Activated naive CD4-positive, alpha-beta T cell treated with anti-CD3 and anti-CD28 coated beads, Interleukin-2, amount 10 ng/mL, durations not matched to agents 7 days and 5 days (primary cell): ENCODE measurements around the gene CLCN4.

Experiments used
- CTCF ChIA-PET: fragments of 350-600 bp; sonication (Branson Sonifier 250); formaldehyde crosslinking; loops from one replicate; lab custom pipeline; 2021; ENCODE audit warnings: antibody characterized with exemption; lab: Charles Lee
- DNase-seq: peaks from one replicate; pipeline ENCODE4 v3.0.0-alpha.2; 2020
- H3K27ac Mint-ChIP-seq: one replicate; pipeline ENCODE4 v1.8.0; 2021; ENCODE audit warnings: mild to moderate bottlenecking, moderate library complexity, mixed read lengths
- H3K27me3 Mint-ChIP-seq: one replicate; pipeline ENCODE4 v1.8.0; 2021; ENCODE audit warnings: mild to moderate bottlenecking, mixed read lengths
- H3K36me3 Mint-ChIP-seq: one replicate; pipeline ENCODE4 v1.8.0; 2021; ENCODE audit warnings: mixed read lengths
- H3K4me1 Mint-ChIP-seq: one replicate; pipeline ENCODE4 v1.8.0; 2021; ENCODE audit warnings: mixed read lengths
- H3K4me3 Mint-ChIP-seq: one replicate; pipeline ENCODE4 v1.8.0; 2021; ENCODE audit warnings: mild to moderate bottlenecking, moderate library complexity, mixed read lengths
- H3K9me3 Mint-ChIP-seq: one replicate; pipeline ENCODE4 v1.8.0; 2021; ENCODE audit warnings: mixed read lengths

Gene CLCN4

DNA sequence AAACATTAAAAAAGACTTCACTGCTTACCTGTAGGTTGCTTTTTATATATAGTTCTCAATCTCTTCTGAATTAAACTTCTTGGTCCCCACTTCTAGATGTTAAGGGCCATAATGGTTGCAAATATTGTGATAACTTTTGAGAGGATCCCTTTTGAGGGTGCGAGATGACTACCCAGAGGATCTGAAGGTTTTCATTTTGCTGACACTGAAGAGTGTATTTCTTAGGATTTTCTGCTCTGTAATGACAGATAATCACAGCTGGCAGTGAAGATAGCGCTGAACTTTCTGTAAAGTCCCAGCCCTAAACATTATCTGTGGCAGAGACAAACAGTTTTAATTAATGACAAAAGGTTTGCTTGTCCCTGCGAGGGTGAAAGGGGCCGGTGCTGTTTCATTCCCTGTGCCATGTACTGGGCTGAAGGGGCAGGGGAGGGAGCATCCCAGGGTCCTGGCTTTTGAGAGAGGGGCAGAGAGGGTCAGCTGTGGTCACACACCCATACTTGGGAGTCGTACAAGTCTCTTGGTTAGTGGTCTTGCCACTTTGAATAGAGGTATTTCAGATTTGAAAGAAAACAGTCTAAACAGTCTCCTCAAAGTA lies 22.2 kb downstream of the CLCN4 start:
- no peaks in the 10 kb centered on the region for H3K36me3 Mint-ChIP-seq
- H3K27me3 Mint-ChIP-seq = peaks cover 6% of the 10 kb centered on the region
- no peak for DNase-seq
- H3K27ac Mint-ChIP-seq = no peak overlapping the region
- H3K9me3 Mint-ChIP-seq = no peaks in the 10 kb centered on the region
- H3K4me3 Mint-ChIP-seq = no peak overlapping the region
- peaks cover 10% of the 10 kb centered on the region for H3K4me1 Mint-ChIP-seq
- CTCF ChIA-PET = no interaction called here

DNA sequence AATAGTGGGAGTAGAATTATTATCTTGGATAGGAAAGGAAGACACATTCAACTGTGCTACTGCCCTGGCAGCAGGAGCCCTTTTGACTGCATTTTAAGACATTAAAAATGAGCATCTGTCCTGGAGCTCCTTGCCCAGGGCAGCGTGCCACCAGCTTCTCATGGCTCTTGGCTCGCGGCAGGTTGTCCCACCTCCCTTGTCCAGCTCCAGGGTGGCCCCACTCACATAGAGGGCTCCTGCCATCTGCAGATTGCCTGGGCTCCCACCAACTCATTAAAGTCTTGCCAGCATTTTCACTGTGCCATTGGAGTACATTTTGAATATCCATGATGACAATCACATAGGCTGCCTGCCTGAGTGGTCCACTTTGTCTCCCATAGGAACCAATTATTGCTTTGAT lies 27.0 kb downstream of the CLCN4 start:
- no peak overlapping the region for H3K27ac Mint-ChIP-seq
- CTCF ChIA-PET = no interaction called here
- H3K4me1 Mint-ChIP-seq = no peaks in the 10 kb centered on the region
- H3K9me3 Mint-ChIP-seq = no peaks in the 10 kb centered on the region
- H3K4me3 Mint-ChIP-seq = no peak overlapping the region
- H3K27me3 Mint-ChIP-seq = peaks cover 10% of the 10 kb centered on the region
- no peak for DNase-seq
- no peaks in the 10 kb centered on the region for H3K36me3 Mint-ChIP-seq

DNA sequence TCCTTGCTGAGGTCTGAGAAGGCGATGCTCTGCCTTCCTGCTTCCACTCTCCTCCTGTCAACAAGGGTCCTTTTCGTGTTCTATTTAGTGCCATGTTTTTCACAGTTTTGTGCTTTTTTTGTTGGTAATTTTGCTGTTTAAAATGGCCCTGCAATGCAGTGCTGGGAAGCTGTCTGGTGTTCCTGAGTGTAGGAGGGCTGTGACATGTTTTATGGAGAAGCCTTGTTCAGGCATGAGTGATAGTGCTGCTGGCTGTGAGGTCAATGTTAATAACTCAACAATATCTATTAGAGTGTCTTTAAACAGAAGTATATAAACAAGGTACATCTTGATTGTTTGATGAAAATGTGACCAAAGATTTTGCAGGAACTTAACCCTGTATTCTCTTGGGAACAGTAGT lies 27.6 kb downstream of the CLCN4 start:
- no peak for DNase-seq
- Mint-ChIP-seq H3K4me3 (no peak overlapping the region), H3K9me3 (no peaks in the 10 kb centered on the region), H3K27me3 (peaks cover 5% of the 10 kb centered on the region), H3K27ac (no peak overlapping the region), H3K36me3 (no peaks in the 10 kb centered on the region), H3K4me1 (no peaks in the 10 kb centered on the region)
- CTCF ChIA-PET = no interaction called here

DNA sequence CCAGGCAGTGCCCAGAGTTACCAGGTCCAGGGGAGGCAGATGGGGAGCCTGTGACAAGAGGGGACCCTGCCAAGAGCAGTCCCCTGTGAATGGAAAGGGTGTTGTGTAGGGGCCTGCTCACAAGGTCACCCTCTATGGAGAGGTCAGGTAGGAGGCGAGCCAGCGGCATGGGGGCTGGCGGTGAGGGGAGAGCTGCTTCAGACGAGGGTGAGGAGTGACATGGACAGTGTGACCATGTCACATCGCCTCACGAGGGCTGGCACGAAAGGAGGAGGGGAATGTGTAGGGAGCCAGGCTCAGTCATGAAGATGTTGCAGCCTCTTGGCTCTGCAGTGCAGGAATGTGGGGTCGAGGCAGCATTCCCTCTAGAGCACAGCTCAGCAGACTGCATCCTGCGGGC lies 29.6 kb downstream of the CLCN4 start:
- no peak overlapping the region for H3K27ac Mint-ChIP-seq
- CTCF ChIA-PET = no interaction called here

DNA sequence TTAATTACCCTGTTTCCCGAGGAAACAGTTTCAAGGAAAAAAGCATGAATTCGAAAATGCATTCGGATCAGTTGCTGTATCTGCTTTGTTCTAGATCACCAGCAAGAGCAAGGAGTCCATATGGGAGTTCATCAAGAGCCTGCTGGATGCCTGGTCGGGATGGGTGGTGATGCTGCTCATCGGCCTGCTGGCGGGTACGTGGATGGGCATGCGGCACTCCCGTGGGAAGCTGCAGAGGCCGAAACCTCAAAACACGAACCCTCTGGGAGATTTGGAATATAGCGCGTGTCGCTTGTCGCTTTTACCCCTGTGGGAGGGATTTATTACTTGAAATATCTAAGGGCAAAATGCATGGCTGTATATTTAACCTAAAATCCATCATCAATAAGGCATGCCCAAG lies 30.6 kb downstream of the CLCN4 start:
- DNase-seq = no peak
- no peaks in the 10 kb centered on the region for H3K4me1 Mint-ChIP-seq
- no peaks in the 10 kb centered on the region for H3K36me3 Mint-ChIP-seq
- H3K27ac Mint-ChIP-seq = no peak overlapping the region
- H3K9me3 Mint-ChIP-seq = no peaks in the 10 kb centered on the region
- CTCF ChIA-PET = no interaction called here
- H3K4me3 Mint-ChIP-seq = no peak overlapping the region
- H3K27me3 Mint-ChIP-seq = peaks cover 9% of the 10 kb centered on the region

More for the DNA sequence above, 29.6 kb downstream of the CLCN4 start:
- DNase-seq = no peak
- Mint-ChIP-seq H3K36me3 (no peaks in the 10 kb centered on the region), H3K27me3 (peaks cover 9% of the 10 kb centered on the region), H3K9me3 (no peaks in the 10 kb centered on the region), H3K4me1 (no peaks in the 10 kb centered on the region), H3K4me3 (no peak overlapping the region)

DNA sequence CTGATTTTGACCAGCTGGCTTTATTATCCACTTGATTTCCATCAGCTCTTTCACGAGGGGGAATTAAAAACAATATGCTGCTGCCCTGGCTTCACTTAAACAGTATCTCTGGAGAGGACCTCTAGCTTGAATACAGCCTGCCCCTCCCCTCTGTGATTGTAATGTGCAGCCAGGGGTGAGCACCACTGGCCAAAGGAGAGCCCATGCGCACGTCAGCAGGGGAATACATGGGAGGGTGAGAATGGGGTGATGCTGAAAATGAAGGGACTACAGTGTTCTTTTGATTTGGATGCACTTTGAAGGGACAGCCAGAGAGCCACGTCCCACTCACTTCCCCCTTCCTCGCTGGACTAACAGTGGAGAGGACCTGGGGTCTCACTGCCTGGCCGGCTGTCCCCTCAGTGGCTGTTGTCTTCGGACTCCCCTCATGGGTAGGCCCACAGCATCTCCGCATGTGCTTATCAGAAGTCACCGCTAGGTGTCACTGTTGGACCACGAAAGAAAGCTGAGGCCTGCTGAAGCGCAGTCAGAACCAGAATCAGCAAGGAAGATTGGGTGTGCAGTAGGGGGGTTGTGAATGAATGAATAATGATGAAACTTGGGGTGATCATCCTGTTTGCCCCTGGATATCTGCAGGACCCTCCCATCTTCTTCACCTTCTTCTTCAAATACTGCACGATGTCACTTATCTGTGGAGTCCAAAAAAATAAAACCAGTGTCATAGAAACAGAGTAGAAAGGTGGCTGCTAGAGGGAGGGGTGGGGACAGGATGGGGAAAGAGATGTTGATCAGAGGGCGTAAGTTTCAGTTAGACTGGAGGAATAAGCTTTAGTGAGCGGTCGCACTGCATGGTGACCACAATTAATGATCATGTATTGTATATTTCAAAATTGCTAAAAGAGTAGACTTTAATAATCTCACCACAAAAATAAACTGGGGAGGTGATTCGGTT lies 32.8 kb downstream of the CLCN4 start:
- H3K9me3 Mint-ChIP-seq = no peaks in the 10 kb centered on the region
- peak; percentile 73 for DNase-seq
- no peaks in the 10 kb centered on the region for H3K36me3 Mint-ChIP-seq
- CTCF ChIA-PET = interaction anchor here (0.8 to 3.3 kb wide), 14 partner anchors 11 to 948 kb away, joined by 3 to 35 read pairs (median 4); partner anchors contain the start of gene MID1
- no peak overlapping the region for H3K4me3 Mint-ChIP-seq
- H3K4me1 Mint-ChIP-seq = no peaks in the 10 kb centered on the region
- H3K27ac Mint-ChIP-seq = no peak overlapping the region
- H3K27me3 Mint-ChIP-seq = peaks cover 16% of the 10 kb centered on the region

DNA sequence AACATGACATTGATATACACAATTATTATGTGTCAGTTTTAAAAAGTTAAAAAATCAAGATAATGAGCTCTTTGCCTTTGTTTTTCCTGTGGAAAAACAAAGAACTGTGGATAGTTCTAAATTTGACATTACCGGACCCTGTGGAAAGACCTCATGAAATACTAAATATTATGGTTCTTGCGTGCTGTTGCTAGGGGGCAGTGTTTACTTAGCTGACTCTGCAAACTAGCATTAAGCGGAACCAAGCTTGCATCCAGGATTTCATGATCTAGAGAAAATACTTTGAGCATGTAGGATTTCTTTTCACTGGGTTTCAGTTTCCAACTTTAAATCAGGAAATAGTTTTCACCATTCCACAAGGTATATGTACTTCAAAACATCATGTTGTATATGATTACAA lies 33.6 kb downstream of the CLCN4 start:
- Mint-ChIP-seq H3K9me3 (no peaks in the 10 kb centered on the region), H3K27me3 (peaks cover 16% of the 10 kb centered on the region), H3K36me3 (no peaks in the 10 kb centered on the region), H3K27ac (no peak overlapping the region), H3K4me1 (no peaks in the 10 kb centered on the region), H3K4me3 (no peak overlapping the region)
- CTCF ChIA-PET = interaction anchor here (0.8 to 3.3 kb wide), 13 partner anchors 10 to 947 kb away, joined by 3 to 35 read pairs (median 4); partner anchors contain the start of gene MID1
- DNase-seq = no peak

DNA sequence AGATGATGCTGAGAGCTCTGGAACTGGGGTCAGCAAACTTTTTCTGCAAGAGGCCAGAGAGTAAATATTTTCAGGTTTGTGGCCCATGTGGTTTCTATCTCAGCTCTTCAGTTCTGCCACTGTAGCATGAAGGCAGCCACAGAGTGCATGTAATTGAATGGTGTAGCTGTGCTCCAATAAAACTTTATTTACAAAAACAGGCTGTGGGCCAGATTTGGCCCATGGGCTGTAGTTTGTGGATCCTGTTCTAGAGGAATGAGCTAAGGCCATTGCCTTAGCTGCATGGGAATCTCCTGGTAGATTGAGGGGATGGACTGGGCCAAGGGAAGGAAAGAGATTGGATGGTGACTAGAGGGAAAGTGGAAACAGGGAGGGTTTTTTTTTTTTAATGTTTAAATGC lies 36.8 kb downstream of the CLCN4 start:
- H3K4me3 Mint-ChIP-seq = no peak overlapping the region
- DNase-seq = no peak
- peaks cover 12% of the 10 kb centered on the region for H3K27me3 Mint-ChIP-seq
- no peak overlapping the region for H3K27ac Mint-ChIP-seq
- no peaks in the 10 kb centered on the region for H3K36me3 Mint-ChIP-seq
- CTCF ChIA-PET = no interaction called here
- no peaks in the 10 kb centered on the region for H3K4me1 Mint-ChIP-seq
- no peaks in the 10 kb centered on the region for H3K9me3 Mint-ChIP-seq

DNA sequence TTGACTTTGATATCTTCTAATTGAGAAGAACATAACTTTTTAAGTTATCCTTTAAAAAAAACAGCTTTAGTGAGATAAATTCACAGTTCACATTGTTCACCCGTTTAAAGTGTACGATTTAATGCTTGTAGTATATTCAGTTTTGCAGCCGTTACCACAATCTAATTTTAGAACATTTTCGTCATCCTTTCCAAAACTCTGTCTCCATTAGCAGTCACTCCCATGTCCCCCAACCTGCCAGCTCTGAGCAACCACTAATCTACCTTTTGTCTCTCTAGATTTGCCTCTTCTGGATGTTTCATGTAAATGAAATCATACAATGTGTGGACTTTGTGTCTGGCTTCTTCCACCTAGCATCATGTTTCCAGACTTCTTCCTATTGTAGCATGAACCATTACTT lies 38.6 kb downstream of the CLCN4 start:
- Mint-ChIP-seq H3K36me3 (no peaks in the 10 kb centered on the region), H3K4me1 (peaks cover 4% of the 10 kb centered on the region), H3K27me3 (peaks cover 8% of the 10 kb centered on the region), H3K4me3 (no peak overlapping the region), H3K9me3 (no peaks in the 10 kb centered on the region), H3K27ac (no peak overlapping the region)
- DNase-seq = no peak
- CTCF ChIA-PET = no interaction called here

DNA sequence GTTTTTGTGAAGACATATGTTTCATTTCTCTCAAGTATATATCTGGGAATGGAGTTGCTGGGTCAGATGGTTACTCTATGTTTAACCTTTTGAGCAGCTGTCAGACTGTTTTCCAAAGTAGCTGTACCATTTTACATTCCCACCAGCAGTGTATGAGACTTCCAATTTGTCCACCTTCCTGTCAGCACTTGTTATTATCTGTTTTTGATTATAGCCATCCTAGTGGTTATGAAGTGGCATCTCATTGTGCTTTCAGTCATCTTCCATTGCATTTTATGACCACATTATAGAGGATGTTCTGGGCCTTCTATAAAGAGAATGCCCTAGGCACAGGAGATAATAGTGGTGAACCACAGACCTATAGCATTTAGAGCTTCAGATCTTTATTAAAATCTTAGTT lies 39.2 kb downstream of the CLCN4 start:
- H3K27me3 Mint-ChIP-seq = peaks cover 8% of the 10 kb centered on the region
- DNase-seq = no peak
- H3K9me3 Mint-ChIP-seq = no peaks in the 10 kb centered on the region
- CTCF ChIA-PET = no interaction called here
- peaks cover 4% of the 10 kb centered on the region for H3K4me1 Mint-ChIP-seq
- H3K4me3 Mint-ChIP-seq = no peak overlapping the region
- no peak overlapping the region for H3K27ac Mint-ChIP-seq
- H3K36me3 Mint-ChIP-seq = no peaks in the 10 kb centered on the region

DNA sequence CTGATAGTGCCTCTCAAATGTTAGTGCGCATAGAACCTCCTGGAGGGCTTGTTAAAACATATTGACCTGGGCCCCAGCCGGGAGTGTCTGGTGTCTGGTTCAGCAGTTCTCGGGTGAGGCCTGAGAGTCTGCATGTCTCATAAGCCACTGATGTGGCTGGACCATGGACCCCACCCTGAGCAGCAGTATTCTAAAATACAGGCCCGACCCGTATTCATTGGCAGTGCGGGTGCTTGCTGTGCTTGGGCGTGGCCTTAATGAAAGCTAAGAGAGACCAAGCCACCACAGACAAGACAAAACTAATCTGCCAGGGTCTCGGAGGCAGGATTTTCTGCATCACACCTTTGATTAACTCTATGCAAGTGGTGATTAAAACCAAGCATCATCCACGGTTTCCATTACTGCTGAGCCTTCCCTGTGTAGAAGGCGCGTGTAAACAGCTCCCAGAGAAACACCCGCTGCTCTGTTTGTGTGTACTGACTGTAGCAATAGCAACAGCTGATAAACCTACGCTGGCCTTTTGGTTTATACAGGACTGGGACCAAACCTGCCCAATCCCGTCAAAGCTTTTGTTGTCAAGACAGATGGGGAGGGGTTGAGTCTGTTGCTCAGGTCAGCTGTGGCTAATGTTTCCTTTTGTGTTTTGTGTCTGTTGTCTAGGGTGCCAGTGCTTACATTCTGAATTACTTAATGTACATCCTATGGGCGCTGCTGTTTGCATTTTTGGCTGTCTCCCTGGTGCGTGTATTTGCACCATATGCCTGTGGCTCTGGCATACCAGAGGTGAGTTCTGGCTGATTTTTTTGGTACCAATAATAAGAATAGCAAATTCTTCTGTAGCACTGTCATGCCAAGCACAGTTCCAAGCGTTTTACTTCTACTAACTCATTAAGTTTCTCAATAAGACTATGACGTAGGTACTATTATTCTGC lies 40.8 kb downstream of the CLCN4 start:
- Mint-ChIP-seq H3K27me3 (peaks cover 8% of the 10 kb centered on the region), H3K27ac (no peak overlapping the region), H3K4me3 (no peak overlapping the region), H3K4me1 (peaks cover 4% of the 10 kb centered on the region), H3K36me3 (no peaks in the 10 kb centered on the region), H3K9me3 (no peaks in the 10 kb centered on the region)
- DNase-seq = no peak
- CTCF ChIA-PET = no interaction called here

DNA sequence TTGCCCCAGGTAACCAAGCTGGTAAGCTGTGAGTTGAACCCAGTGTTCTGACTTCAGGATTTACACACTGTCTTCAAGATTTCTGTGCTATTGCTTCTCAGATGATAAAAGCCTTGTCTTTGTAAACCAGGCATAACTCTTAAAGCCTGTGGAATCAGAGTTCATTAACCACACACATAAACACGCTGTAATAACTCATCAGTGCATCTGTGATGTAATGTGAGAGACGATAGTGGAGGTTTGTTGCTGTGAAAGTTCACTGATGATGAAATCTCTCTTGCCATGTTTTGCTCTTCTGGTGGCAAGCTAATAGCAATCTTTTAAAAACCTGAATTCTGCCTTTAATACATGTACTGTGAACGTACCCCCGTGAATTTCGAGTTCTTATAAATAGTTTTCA lies 41.5 kb downstream of the CLCN4 start:
- H3K27me3 Mint-ChIP-seq = peaks cover 7% of the 10 kb centered on the region
- H3K4me1 Mint-ChIP-seq = peaks cover 4% of the 10 kb centered on the region
- H3K27ac Mint-ChIP-seq = no peak overlapping the region
- CTCF ChIA-PET = no interaction called here
- no peak overlapping the region for H3K4me3 Mint-ChIP-seq
- H3K36me3 Mint-ChIP-seq = no peaks in the 10 kb centered on the region
- no peaks in the 10 kb centered on the region for H3K9me3 Mint-ChIP-seq
- DNase-seq = no peak

DNA sequence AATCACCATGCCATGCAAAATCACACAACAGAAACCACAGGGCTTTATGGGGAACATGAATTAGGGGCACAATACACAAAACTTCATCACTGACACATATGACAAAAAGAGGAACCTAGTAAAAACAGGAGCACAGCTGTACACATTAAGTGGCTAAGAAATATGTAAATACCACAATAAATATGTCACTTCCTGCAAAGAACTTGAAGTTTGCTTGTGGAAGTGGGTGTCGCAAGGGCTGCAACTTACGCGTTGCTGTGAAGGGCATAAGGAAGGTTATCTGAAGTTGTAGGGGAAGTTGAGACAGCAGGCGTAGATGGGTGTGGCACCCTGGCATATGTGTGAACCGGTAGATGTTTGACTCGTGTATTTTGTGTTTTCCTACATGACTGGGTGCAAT lies 42.4 kb downstream of the CLCN4 start:
- H3K4me1 Mint-ChIP-seq = peaks cover 4% of the 10 kb centered on the region
- H3K27ac Mint-ChIP-seq = no peak overlapping the region
- H3K27me3 Mint-ChIP-seq = no peaks in the 10 kb centered on the region
- CTCF ChIA-PET = no interaction called here
- H3K4me3 Mint-ChIP-seq = no peak overlapping the region
- H3K9me3 Mint-ChIP-seq = no peaks in the 10 kb centered on the region
- no peaks in the 10 kb centered on the region for H3K36me3 Mint-ChIP-seq
- DNase-seq = no peak

DNA sequence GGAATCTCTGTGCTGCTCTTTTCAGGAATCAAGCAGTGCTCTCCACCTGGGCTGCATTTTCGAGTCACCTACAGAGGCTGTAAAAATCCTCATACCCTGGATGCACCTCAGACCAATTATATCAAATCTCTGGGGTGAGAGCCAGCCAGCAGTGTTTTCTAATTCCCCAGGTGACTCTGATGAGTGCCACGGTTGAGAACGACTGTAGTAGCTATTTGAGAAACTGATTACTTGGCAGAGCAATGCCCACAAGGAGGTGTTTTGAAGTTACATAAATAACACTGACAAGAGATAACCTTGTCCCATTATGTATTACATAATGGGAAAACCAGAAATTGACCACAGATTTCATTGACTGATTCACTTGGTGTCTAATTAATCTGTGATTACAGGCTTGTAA lies 46.8 kb downstream of the CLCN4 start:
- H3K27ac Mint-ChIP-seq = no peak overlapping the region

More for the DNA sequence above, 46.8 kb downstream of the CLCN4 start:
- no peaks in the 10 kb centered on the region for H3K27me3 Mint-ChIP-seq
- no peaks in the 10 kb centered on the region for H3K36me3 Mint-ChIP-seq
- peaks cover 4% of the 10 kb centered on the region for H3K4me1 Mint-ChIP-seq
- CTCF ChIA-PET = no interaction called here
- H3K9me3 Mint-ChIP-seq = no peaks in the 10 kb centered on the region
- H3K4me3 Mint-ChIP-seq = no peak overlapping the region
- DNase-seq = no peak
